ENCODE measurements around the gene ZSCAN4. TPM values are rescaled to one million over a fixed set of nuclear protein-coding genes. Genes with fewer than 3 reads are reported as not detected.

The ZSCAN4 gene, protein sequence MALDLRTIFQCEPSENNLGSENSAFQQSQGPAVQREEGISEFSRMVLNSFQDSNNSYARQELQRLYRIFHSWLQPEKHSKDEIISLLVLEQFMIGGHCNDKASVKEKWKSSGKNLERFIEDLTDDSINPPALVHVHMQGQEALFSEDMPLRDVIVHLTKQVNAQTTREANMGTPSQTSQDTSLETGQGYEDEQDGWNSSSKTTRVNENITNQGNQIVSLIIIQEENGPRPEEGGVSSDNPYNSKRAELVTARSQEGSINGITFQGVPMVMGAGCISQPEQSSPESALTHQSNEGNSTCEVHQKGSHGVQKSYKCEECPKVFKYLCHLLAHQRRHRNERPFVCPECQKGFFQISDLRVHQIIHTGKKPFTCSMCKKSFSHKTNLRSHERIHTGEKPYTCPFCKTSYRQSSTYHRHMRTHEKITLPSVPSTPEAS
- 0.05 TPM for total RNA-seq
- polyA plus RNA-seq: 0.96 TPM
- long read RNA-seq, donor 1: 0 reads
- long read RNA-seq, donor 2: 0 reads
- long read RNA-seq, donor 3: 0 reads
- long read RNA-seq, donor 4: 0 reads
- long read RNA-seq, donor 5: 0 reads
- long read RNA-seq, donor 6: 0 reads
- long read RNA-seq, donor 7: 0 reads
- long read RNA-seq, donor 8: 0 reads
- long read RNA-seq, donor 9: 0 reads
- long read RNA-seq, donor 10: 0 reads

DNA sequence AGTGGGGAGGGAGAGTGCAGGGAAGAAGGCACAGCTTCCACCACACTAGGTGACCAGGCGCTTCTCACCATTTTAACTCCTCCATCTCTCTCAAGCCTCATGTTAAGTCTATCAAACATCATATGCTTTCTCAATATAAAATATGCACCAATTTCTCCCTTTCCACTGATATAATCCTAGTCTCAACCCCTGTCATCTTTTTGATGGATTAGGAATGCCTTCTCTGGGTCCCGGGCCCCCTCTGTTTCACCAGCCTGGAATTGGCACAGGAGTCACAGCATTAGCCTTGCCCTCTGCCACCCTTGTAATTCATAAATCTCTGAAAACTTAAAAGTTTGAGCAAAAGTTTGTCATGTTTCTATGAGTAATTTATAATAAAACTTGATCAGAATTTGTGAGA lies at the start of gene ZSCAN4:
Gene ZSCAN4, plus strand, starts transcription at position 301 of the 400 bp plus-strand sequence. CDS start 7,211 bp downstream, outside the sequence.
- WGBS: 98% methylated on average over 2 of the region's 2 CpGs
- Histone ChIP-seq H3K4me3 (ENCODE audit: low read length in 2 of 2) (no peak within 1 kb of the TSS), H3K36me3 (ENCODE audit: control insufficient read depth in 2 of 2, insufficient read depth in 2 of 2, low read length in 1 of 2) (no peaks in the 10 kb centered on the region), H3K9me3 (ENCODE audit: control insufficient read depth in 2 of 2, insufficient read depth in 1 of 2, low read length in 1 of 2) (peaks cover 0 to 2% of the 10 kb centered on the region in 2 donors), H3K27me3 (ENCODE audit: control insufficient read depth in 2 of 2, insufficient read depth in 1 of 2, low read length in 1 of 2) (peaks cover 9 to 26% of the 10 kb centered on the region in 2 donors), H3K4me1 (ENCODE audit: control insufficient read depth in 2 of 2, insufficient read depth in 2 of 2, low read length in 2 of 2) (no peaks in the 10 kb centered on the region), H3K27ac (ENCODE audit: low read depth in 1 of 2, low read length in 1 of 2) (no peak within 1 kb of the TSS)
- DNase-seq (ENCODE audit: low read depth in 6 of 9, low spot score in 9 of 9): no peak

DNA sequence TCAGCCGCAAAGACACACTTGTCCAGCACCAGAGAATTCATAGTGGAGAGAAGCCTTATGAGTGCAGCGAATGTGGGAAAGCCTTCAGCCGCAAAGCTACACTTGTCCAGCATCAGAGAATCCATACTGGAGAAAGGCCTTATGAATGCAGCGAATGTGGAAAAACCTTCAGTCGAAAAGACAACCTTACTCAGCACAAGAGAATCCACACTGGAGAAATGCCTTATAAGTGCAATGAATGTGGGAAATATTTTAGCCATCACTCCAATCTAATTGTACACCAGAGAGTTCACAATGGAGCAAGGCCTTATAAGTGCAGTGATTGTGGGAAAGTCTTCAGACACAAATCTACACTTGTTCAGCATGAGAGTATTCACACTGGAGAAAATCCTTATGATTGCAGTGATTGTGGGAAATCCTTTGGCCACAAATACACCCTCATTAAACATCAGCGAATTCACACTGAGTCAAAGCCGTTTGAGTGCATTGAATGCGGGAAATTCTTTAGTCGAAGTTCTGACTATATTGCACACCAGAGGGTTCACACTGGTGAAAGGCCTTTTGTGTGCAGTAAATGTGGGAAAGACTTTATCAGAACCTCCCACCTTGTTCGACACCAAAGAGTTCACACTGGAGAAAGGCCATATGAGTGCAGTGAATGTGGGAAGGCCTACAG lies 47.9 kb upstream of the ZSCAN4 start:
- no peak overlapping the region for H3K27ac ChIP-seq (ENCODE audit: low read depth in 1 of 2, low read length in 1 of 2)
- H3K4me3 ChIP-seq (ENCODE audit: low read length in 2 of 2): no peak overlapping the region
- peaks cover 74 to 78% of the 10 kb centered on the region in 2 donors for H3K36me3 ChIP-seq (ENCODE audit: control insufficient read depth in 2 of 2, insufficient read depth in 2 of 2, low read length in 1 of 2)
- H3K9me3 ChIP-seq (ENCODE audit: control insufficient read depth in 2 of 2, insufficient read depth in 1 of 2, low read length in 1 of 2): peaks cover 63 to 75% of the 10 kb centered on the region in 2 donors
- no peaks in the 10 kb centered on the region for H3K27me3 ChIP-seq (ENCODE audit: control insufficient read depth in 2 of 2, insufficient read depth in 1 of 2, low read length in 1 of 2)
- no peaks in the 10 kb centered on the region for H3K4me1 ChIP-seq (ENCODE audit: control insufficient read depth in 2 of 2, insufficient read depth in 2 of 2, low read length in 2 of 2)
- DNase-seq (ENCODE audit: low read depth in 6 of 9, low spot score in 9 of 9): peak in 1 of 9 donors; percentile 22
- WGBS: 98% methylated on average over 10 of the region's 10 CpGs

DNA sequence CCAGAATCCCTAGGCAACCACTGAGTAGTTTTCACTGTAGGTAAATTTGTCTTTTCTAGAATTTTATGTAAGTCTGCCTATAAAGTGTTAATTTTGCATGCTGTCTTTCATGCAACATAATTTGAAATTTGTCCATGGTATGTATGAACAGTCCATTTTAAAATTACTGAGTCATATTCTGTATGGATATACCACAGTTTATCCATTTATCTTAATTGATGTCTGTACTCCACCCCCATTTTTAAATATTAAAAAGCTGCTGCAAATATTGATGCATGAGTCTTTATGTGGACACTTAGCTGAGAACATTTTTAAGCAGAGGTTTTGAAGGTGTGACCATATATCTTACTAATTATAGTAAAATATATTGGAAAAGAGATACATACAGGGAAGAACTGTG lies 45.6 kb upstream of the ZSCAN4 start:
- peaks cover 51 to 56% of the 10 kb centered on the region in 2 donors for H3K36me3 ChIP-seq (ENCODE audit: control insufficient read depth in 2 of 2, insufficient read depth in 2 of 2, low read length in 1 of 2)
- peaks cover 45 to 62% of the 10 kb centered on the region in 2 donors for H3K9me3 ChIP-seq (ENCODE audit: control insufficient read depth in 2 of 2, insufficient read depth in 1 of 2, low read length in 1 of 2)
- no peaks in the 10 kb centered on the region for H3K27me3 ChIP-seq (ENCODE audit: control insufficient read depth in 2 of 2, insufficient read depth in 1 of 2, low read length in 1 of 2)
- H3K27ac ChIP-seq (ENCODE audit: low read depth in 1 of 2, low read length in 1 of 2): no peak overlapping the region
- no peaks in the 10 kb centered on the region for H3K4me1 ChIP-seq (ENCODE audit: control insufficient read depth in 2 of 2, insufficient read depth in 2 of 2, low read length in 2 of 2)
- no peak overlapping the region for H3K4me3 ChIP-seq (ENCODE audit: low read length in 2 of 2)
- DNase-seq (ENCODE audit: low read depth in 6 of 9, low spot score in 9 of 9): no peak

DNA sequence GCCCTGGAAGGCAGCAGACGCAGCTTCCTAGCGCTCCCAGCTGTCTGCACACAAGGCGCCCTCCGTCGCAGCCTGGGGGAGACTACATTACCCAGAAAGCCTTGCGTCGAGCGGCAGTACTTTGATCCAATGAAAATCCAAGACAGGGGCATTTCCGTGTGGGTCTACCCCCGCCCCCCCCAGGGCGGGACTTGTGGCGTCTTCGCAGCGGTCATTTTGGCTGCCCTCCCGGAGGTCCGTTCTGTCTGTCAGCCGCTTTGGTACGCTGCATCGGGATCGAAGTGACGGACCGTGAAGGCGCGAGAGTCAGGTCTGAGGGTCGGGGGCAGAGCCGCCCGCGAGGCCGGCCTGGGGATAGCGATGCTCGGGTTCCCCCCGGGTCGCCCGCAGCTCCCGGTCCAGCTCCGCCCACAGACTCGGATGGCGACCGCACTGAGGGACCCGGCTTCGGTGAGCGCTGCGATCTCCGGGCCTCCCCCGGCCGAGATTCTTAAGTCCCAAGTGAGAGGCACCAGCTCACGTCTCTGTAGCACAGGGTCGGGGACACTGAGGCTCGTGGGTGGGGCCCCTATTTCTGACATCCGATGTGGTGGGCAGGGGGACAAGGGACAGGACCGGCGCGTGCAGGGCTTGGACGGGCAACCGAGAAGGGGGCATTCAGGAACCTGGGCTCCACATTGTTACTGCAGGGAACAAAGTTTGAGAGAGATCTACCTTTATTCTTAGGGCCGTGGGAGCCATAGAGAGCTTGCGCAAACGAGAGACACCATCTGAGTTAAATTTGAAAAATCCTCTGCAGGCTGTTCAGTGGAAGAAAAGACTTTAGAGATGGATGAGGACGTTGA lies 35.5 kb upstream of the ZSCAN4 start, which contains the start of gene ZNF211:
Gene ZNF211, plus strand, starts transcription at position 182 of the 845 bp plus-strand sequence. Its CDS starts 179 bp downstream, at position 361.
- H3K4me3 ChIP-seq (ENCODE audit: low read length in 2 of 2): peak within 1 kb of the TSS; percentile 82 to 96
- H3K9me3 ChIP-seq (ENCODE audit: control insufficient read depth in 2 of 2, insufficient read depth in 1 of 2, low read length in 1 of 2): peaks cover 2 to 7% of the 10 kb centered on the region in 2 donors
- peaks cover 9% of the 10 kb centered on the region in 2 donors for H3K4me1 ChIP-seq (ENCODE audit: control insufficient read depth in 2 of 2, insufficient read depth in 2 of 2, low read length in 2 of 2)
- H3K36me3 ChIP-seq (ENCODE audit: control insufficient read depth in 2 of 2, insufficient read depth in 2 of 2, low read length in 1 of 2): peaks cover 5 to 15% of the 10 kb centered on the region in 2 donors
- WGBS: 2% methylated on average over 59 of the region's 59 CpGs
- peak; percentile 86 to 97 (median 92) for DNase-seq (ENCODE audit: low read depth in 6 of 9, low spot score in 9 of 9)
- H3K27me3 ChIP-seq (ENCODE audit: control insufficient read depth in 2 of 2, insufficient read depth in 1 of 2, low read length in 1 of 2): no peaks in the 10 kb centered on the region
- peak within 1 kb of the TSS; percentile 52 to 64 for H3K27ac ChIP-seq (ENCODE audit: low read depth in 1 of 2, low read length in 1 of 2)

DNA sequence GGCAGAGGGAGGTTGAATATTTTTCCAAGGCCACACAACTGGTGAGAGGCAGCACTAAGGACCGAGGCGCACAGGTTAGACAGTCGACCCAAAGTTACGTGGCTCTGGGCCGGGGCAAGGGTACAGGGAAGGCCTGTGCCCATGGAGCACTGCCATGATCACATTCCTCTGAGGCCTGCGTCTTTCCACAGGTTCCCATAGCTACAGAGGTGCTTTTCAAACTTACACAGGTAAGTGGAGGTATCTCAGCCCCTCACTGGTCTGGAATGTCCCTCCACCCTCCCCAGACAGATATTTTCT lies 35.0 kb upstream of the ZSCAN4 start:
- 88% methylated on average over 6 of the region's 6 CpGs for WGBS
- peaks cover 5 to 15% of the 10 kb centered on the region in 2 donors for H3K36me3 ChIP-seq (ENCODE audit: control insufficient read depth in 2 of 2, insufficient read depth in 2 of 2, low read length in 1 of 2)
- H3K4me1 ChIP-seq (ENCODE audit: control insufficient read depth in 2 of 2, insufficient read depth in 2 of 2, low read length in 2 of 2): peaks cover 9% of the 10 kb centered on the region in 2 donors
- H3K27me3 ChIP-seq (ENCODE audit: control insufficient read depth in 2 of 2, insufficient read depth in 1 of 2, low read length in 1 of 2): no peaks in the 10 kb centered on the region
- no peak overlapping the region for H3K27ac ChIP-seq (ENCODE audit: low read depth in 1 of 2, low read length in 1 of 2)
- DNase-seq (ENCODE audit: low read depth in 6 of 9, low spot score in 9 of 9): no peak
- H3K9me3 ChIP-seq (ENCODE audit: control insufficient read depth in 2 of 2, insufficient read depth in 1 of 2, low read length in 1 of 2): peaks cover 2 to 7% of the 10 kb centered on the region in 2 donors
- H3K4me3 ChIP-seq (ENCODE audit: low read length in 2 of 2): peak overlapping the region; percentile 82 to 96

DNA sequence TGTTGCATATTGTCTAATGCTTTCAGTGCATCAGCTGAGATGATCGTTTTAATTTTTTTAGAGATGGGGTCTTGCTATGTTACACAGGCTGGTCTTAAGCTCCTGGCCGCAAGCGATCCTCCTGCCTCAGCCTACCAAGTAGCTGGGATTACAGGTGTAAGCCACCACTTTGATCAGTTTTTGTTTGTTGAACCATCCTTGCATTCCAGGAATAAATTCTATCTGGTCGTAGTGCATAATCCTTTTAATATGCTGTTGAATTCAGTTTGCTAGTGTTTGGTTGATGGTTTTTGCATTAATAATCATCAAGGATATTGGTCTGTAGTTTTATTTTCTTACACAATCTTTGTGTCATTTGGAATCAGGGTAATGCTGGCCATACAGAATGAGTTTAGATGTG lies 31.4 kb upstream of the ZSCAN4 start:
- DNase-seq (ENCODE audit: low read depth in 6 of 9, low spot score in 9 of 9): no peak
- no peak overlapping the region for H3K27ac ChIP-seq (ENCODE audit: low read depth in 1 of 2, low read length in 1 of 2)
- H3K4me1 ChIP-seq (ENCODE audit: control insufficient read depth in 2 of 2, insufficient read depth in 2 of 2, low read length in 2 of 2): peaks cover 9% of the 10 kb centered on the region in 2 donors
- H3K27me3 ChIP-seq (ENCODE audit: control insufficient read depth in 2 of 2, insufficient read depth in 1 of 2, low read length in 1 of 2): no peaks in the 10 kb centered on the region
- H3K9me3 ChIP-seq (ENCODE audit: control insufficient read depth in 2 of 2, insufficient read depth in 1 of 2, low read length in 1 of 2): peaks cover 14 to 25% of the 10 kb centered on the region in 2 donors
- H3K36me3 ChIP-seq (ENCODE audit: control insufficient read depth in 2 of 2, insufficient read depth in 2 of 2, low read length in 1 of 2): peaks cover 38 to 46% of the 10 kb centered on the region in 2 donors
- no peak overlapping the region for H3K4me3 ChIP-seq (ENCODE audit: low read length in 2 of 2)
- WGBS: 99% methylated on average over 4 of the region's 4 CpGs

DNA sequence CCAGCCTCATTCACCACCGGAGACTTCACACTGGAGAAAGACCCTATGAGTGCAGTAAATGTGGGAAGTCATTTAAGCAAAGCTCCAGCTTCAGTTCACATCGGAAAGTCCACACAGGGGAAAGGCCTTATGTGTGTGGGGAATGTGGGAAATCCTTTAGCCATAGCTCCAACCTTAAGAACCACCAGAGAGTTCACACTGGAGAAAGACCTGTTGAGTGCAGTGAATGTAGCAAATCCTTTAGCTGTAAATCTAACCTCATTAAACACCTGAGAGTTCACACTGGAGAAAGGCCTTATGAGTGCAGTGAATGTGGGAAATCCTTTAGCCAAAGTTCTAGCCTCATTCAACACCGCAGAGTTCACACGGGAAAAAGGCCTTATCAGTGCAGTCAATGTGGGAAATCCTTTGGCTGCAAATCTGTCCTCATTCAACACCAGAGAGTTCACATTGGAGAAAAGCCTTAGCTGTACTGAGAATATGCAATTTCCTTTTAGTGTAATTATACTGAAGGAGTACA lies 27.0 kb upstream of the ZSCAN4 start:
- H3K4me3 ChIP-seq (ENCODE audit: low read length in 2 of 2): no peak overlapping the region
- WGBS: 98% methylated on average over 4 of the region's 4 CpGs
- peaks cover 34 to 39% of the 10 kb centered on the region in 2 donors for H3K36me3 ChIP-seq (ENCODE audit: control insufficient read depth in 2 of 2, insufficient read depth in 2 of 2, low read length in 1 of 2)
- no peak overlapping the region for H3K27ac ChIP-seq (ENCODE audit: low read depth in 1 of 2, low read length in 1 of 2)
- peaks cover 14 to 27% of the 10 kb centered on the region in 2 donors for H3K9me3 ChIP-seq (ENCODE audit: control insufficient read depth in 2 of 2, insufficient read depth in 1 of 2, low read length in 1 of 2)
- no peaks in the 10 kb centered on the region for H3K27me3 ChIP-seq (ENCODE audit: control insufficient read depth in 2 of 2, insufficient read depth in 1 of 2, low read length in 1 of 2)
- DNase-seq (ENCODE audit: low read depth in 6 of 9, low spot score in 9 of 9): no peak
- no peaks in the 10 kb centered on the region for H3K4me1 ChIP-seq (ENCODE audit: control insufficient read depth in 2 of 2, insufficient read depth in 2 of 2, low read length in 2 of 2)

DNA sequence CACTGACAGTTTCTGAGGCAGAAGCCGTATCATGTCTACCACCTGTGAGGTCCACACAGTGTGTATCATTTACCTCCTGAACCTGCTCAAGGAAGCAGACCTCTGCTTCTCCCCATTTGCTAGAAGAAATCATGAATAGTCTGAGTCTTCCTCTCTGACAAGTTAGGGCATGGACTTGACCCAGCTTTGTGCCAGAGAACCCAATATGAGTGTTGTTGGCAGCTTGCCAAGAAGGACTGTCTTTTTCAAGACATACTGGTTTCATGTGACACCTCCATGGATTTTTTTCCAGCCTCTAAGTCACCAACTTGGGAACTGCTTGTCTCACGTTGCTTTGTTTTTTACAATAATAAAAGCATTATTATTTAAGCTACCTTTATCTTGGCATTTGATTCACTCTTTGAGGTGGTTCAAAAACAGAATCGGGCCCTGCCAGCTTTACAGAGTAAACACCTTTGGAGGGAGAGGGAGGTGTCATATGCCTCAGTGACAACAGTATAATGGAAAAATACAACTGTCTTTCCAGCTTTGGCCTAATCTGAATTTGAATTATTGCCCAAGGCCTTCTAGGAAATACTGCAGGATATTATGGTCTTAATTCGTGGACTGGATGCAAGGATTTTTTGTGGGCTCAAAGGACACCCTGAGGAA lies 26.2 kb upstream of the ZSCAN4 start:
- no peak overlapping the region for H3K27ac ChIP-seq (ENCODE audit: low read depth in 1 of 2, low read length in 1 of 2)
- peaks cover 11 to 25% of the 10 kb centered on the region in 2 donors for H3K9me3 ChIP-seq (ENCODE audit: control insufficient read depth in 2 of 2, insufficient read depth in 1 of 2, low read length in 1 of 2)
- H3K4me3 ChIP-seq (ENCODE audit: low read length in 2 of 2): no peak overlapping the region
- H3K4me1 ChIP-seq (ENCODE audit: control insufficient read depth in 2 of 2, insufficient read depth in 2 of 2, low read length in 2 of 2): no peaks in the 10 kb centered on the region
- H3K36me3 ChIP-seq (ENCODE audit: control insufficient read depth in 2 of 2, insufficient read depth in 2 of 2, low read length in 1 of 2): peaks cover 34 to 36% of the 10 kb centered on the region in 2 donors
- no peaks in the 10 kb centered on the region for H3K27me3 ChIP-seq (ENCODE audit: control insufficient read depth in 2 of 2, insufficient read depth in 1 of 2, low read length in 1 of 2)
- WGBS: 93% methylated on average over 4 of the region's 4 CpGs
- DNase-seq (ENCODE audit: low read depth in 6 of 9, low spot score in 9 of 9): no peak
